Measurements from ENCODE around the gene COL5A1.

COL5A1 gene

GRCh38 chr9:134770972-134771971 lies 129.7 kb downstream of the COL5A1 start:
- DNase-seq (ENCODE audit: low spot score), result no peak

- DNase-seq (ENCODE audit: low spot score), result no peak
Measured at GRCh38 chr9:134772331-134772730, 130.7 kb downstream of the COL5A1 start.

- no peak for DNase-seq (ENCODE audit: low spot score)
Measured at GRCh38 chr9:134773842-134774241, 132.2 kb downstream of the COL5A1 start.

GRCh38 chr9:134774410-134774809 lies 132.8 kb downstream of the COL5A1 start:
- no peak for DNase-seq (ENCODE audit: low spot score)

- no peak for DNase-seq (ENCODE audit: low spot score)
Measured at GRCh38 chr9:134775081-134775951, 133.7 kb downstream of the COL5A1 start.

GRCh38 chr9:134776080-134776796 lies 134.6 kb downstream of the COL5A1 start:
- DNase-seq (ENCODE audit: low spot score), result no peak

- no peak for DNase-seq (ENCODE audit: low spot score)
Measured at GRCh38 chr9:134777153-134777552, 135.6 kb downstream of the COL5A1 start.

- DNase-seq (ENCODE audit: low spot score), result no peak
Measured at GRCh38 chr9:134778156-134778555, 136.6 kb downstream of the COL5A1 start.

- peak; percentile 35 for DNase-seq (ENCODE audit: low spot score)
Measured at GRCh38 chr9:134778841-134779411, 137.3 kb downstream of the COL5A1 start.

GRCh38 chr9:134779640-134780039 lies 138.0 kb downstream of the COL5A1 start:
- no peak for DNase-seq (ENCODE audit: low spot score)

- DNase-seq (ENCODE audit: low spot score), result no peak
Measured at GRCh38 chr9:134781591-134782302, 140.1 kb downstream of the COL5A1 start.

- no peak for DNase-seq (ENCODE audit: low spot score)
Measured at GRCh38 chr9:134782921-134783698, 141.5 kb downstream of the COL5A1 start.

- no peak for DNase-seq (ENCODE audit: low spot score)
Measured at GRCh38 chr9:134783699-134784039, 142.1 kb downstream of the COL5A1 start.

GRCh38 chr9:134784577-134785305 lies 143.1 kb downstream of the COL5A1 start:
- DNase-seq (ENCODE audit: low spot score), result no peak

GRCh38 chr9:134785325-134786108 lies 143.9 kb downstream of the COL5A1 start:
- DNase-seq (ENCODE audit: low spot score), result no peak

- DNase-seq (ENCODE audit: low spot score), result no peak
Measured at GRCh38 chr9:134787601-134788531, 146.3 kb downstream of the COL5A1 start.

GRCh38 chr9:134789168-134789567 lies 147.6 kb downstream of the COL5A1 start:
- no peak for DNase-seq (ENCODE audit: low spot score)

- no peak for DNase-seq (ENCODE audit: low spot score)
Measured at GRCh38 chr9:134791009-134791408, 149.4 kb downstream of the COL5A1 start.

Measured in COLO829 (cell line).